Measurements from ENCODE around the gene PPP1CA. TPM values are rescaled to one million over a fixed set of nuclear protein-coding genes. Genes with fewer than 3 reads are reported as not detected.

PPP1CA gene
- total RNA-seq, 2 donors from 2014 or later, result 168 to 215 TPM

DNA sequence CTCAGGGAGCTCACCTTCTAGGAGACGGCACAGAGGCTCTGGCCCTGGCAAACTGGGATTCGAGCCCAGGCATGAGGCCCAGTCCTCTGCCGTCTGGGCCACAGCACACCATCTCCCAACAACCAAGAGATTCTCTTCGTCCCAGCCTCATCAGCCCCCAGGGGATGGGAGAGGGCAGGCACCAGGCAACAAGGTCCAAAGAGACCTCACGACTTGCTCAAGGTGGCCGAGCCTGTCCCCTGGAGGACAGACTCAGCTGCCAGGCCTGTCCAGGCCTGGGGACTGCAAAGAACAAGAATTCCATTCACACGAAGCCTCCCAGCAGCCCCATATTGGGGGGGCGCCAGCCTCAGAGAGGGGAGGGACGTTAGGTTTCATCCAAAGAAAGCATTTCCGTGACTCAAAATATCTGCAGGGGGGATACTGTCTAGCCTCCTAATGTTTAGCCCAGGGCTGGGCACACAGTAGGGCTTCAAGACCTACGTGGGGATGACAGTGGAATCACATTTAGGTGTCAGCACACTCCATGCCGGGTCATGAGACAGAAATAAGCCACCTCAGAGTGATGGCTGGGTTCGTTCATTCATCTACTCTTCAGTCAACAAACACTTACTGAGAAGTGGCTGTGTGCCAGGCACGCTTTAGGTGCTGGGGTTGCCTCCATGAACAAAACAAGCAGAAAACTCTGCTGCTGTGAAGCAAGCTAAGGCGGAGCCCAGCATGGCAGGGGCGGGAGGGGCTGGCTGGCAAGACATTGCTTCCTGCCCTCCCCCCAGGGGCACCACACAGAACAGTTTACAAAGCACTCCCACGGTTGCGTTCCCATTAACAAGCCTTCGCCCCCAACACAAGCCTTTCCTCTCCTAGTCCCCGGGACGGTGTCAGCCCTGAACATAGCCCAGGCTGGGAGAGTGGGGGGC is 15.0 kb upstream of the PPP1CA start:
- peak; percentile 44 for DNase-seq (ENCODE audit: low spot score)
- WGBS, result 46% methylated on average over 21 of the region's 21 CpGs
- intact Hi-C loops (cut with DNase I), result no loop called here
- Histone ChIP-seq H3K9me3 (no peaks in the 10 kb centered on the region), H3K27me3 (replicated peaks; ENCODE audit: insufficient read depth) (no peaks in the 10 kb centered on the region), H3K36me3 (no peaks in the 10 kb centered on the region), H3K4me1 (replicated peaks) (peaks cover 11% of the 10 kb centered on the region), H3K27ac (no peak overlapping the region), H3K4me3 (no peak overlapping the region)
- TF ChIP-seq POLR2AphosphoS5 (IDR thresholded peaks at IDR 0.05) (no peak), POLR2A (IDR thresholded peaks at IDR 0.05) (no peak)
- TF ChIP-seq, protein P1, sequence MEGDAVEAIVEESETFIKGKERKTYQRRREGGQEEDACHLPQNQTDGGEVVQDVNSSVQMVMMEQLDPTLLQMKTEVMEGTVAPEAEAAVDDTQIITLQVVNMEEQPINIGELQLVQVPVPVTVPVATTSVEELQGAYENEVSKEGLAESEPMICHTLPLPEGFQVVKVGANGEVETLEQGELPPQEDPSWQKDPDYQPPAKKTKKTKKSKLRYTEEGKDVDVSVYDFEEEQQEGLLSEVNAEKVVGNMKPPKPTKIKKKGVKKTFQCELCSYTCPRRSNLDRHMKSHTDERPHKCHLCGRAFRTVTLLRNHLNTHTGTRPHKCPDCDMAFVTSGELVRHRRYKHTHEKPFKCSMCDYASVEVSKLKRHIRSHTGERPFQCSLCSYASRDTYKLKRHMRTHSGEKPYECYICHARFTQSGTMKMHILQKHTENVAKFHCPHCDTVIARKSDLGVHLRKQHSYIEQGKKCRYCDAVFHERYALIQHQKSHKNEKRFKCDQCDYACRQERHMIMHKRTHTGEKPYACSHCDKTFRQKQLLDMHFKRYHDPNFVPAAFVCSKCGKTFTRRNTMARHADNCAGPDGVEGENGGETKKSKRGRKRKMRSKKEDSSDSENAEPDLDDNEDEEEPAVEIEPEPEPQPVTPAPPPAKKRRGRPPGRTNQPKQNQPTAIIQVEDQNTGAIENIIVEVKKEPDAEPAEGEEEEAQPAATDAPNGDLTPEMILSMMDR (IDR thresholded peaks at IDR 0.05), result no peak

DNA sequence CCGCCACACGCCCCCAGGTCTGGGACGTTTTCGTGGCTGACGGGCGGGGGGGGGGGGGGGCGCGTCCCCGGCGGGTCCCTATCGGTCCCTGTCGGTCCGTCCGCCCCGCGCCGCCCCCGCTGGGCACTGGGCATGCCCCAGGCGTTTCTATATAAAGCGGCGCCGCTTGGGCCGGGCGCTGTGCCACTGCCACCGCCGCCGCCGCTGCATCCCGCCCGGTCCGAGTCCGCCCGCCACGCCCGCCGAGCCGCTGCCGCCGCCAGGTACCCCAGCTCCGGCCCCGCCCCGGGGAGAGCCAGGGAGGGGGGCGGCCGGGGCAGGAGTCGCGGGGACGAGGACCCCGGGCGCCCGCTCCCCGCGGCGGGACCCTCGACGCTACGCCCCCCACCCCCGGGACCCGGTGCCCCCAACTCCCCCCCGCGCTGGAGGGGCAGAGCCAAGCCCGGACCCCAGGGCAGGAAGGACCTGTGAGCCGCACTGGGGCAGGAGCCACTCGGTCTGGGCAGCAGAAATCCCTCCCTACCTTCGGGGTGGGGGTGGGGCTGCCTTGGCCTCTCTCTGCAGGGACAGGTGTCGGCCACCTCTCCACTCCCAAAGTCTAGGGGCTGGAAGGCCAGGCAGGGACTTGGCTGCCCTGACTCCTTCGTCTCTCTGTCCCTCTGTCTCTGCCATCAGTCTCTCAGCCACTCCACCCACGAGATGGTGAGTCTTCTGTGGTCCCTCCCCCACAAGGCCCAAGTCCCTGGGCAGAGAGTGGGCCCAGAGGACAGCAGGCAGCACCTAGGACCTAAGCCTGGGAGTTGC is 14.0 kb upstream of the PPP1CA start, which contains the start of gene CARNS1:
CARNS1 (plus strand) TSS at position 178 of the 804 bp plus-strand sequence; CDS start at position 700, 522 bp downstream.
- WGBS, result 4% methylated on average over 26 of the region's 67 CpGs
- H3K9me3 ChIP-seq, result no peaks in the 10 kb centered on the region
- no peaks in the 10 kb centered on the region for H3K36me3 ChIP-seq
- TF ChIP-seq POLR2AphosphoS5 (IDR thresholded peaks at IDR 0.05) (no peak), POLR2A (IDR thresholded peaks at IDR 0.05) (no peak)
- TF ChIP-seq, protein P1 (IDR thresholded peaks at IDR 0.05), result no peak
- H3K27ac ChIP-seq, result no peak within 1 kb of the TSS
- peaks cover 11% of the 10 kb centered on the region for H3K4me1 ChIP-seq (replicated peaks)
- H3K27me3 ChIP-seq (replicated peaks; ENCODE audit: insufficient read depth), result no peaks in the 10 kb centered on the region
- DNase-seq (ENCODE audit: low spot score), result no peak
- intact Hi-C loops (cut with DNase I), result no loop called here
- H3K4me3 ChIP-seq, result peak within 1 kb of the TSS; percentile 18 to 30

DNA sequence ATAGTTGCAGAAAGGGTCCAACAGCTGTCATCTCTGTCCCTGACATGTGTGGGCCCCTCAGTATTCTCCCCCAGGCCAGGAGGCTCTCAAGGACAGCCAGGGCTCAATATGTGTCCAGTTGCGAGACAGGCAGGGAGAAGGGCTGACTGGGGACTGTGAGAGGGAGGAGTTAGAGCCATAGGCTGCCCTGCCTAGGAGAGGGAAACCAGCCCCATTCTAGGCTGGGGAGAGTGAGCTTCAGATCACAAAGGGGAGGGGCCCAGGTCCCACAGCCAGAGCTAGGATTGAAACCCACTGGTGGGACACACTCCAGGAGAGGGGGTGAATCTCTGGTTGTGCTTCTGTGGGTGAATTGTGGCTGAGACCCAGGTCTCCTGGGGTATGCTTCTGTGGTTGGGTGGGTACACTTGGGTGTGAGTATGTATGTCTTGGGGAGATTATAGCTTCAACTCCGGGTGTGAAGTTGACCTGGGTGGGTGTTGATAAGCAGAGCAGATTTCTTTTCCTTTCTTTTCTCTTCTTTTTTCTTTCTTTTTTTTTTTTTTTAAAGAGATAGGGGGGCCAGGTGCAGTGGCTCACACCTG is 11.7 kb upstream of the PPP1CA start:
- Histone ChIP-seq H3K36me3 (no peaks in the 10 kb centered on the region), H3K27me3 (replicated peaks; ENCODE audit: insufficient read depth) (no peaks in the 10 kb centered on the region), H3K9me3 (no peaks in the 10 kb centered on the region), H3K4me3 (no peak overlapping the region), H3K4me1 (replicated peaks) (peaks cover 4% of the 10 kb centered on the region), H3K27ac (no peak overlapping the region)
- intact Hi-C loops (cut with DNase I), result no loop called here
- TF ChIP-seq, protein P1 (IDR thresholded peaks at IDR 0.05), result no peak
- 80% methylated on average over 2 of the region's 2 CpGs for WGBS
- no peak for DNase-seq (ENCODE audit: low spot score)

DNA sequence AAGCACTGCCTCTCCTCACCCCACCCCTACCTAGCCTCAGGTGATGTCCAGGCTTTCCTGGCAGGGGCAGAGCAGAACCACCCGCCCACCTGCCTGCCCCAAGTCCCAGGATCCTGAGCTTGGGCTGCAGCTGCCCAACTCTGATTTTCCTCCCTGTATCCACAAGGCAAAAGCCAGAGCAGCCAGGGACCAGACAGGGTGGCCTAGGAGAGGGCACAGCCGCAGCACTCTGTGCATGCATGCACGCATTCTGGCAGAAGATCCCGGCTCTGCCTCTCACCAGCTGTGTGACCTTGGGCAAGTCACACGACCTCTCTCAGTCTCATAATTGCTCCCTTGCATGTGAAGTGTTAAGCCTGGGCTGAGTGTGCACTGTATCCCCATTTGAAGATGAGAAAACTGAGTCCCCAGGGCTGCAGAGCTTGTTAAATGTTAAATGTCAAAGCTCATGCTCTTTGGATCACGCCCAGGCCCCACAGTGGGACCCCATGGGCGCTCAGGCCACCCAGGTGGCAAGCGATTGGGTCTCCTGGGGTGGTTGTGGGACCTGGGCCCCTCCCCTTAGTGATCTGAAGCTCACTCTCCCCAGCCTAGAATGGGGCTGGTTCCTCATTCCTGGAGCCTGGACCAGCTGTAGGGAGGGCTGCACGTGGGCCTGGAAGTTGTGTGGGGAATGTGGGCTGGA is 11.0 kb upstream of the PPP1CA start:
- intact Hi-C loops (cut with DNase I), result no loop called here
- WGBS, result 70% methylated on average over 9 of the region's 9 CpGs
- TF ChIP-seq POLR2AphosphoS5 (IDR thresholded peaks at IDR 0.05) (no peak), POLR2A (IDR thresholded peaks at IDR 0.05) (no peak)
- TF ChIP-seq, protein P1 (IDR thresholded peaks at IDR 0.05), result no peak
- DNase-seq (ENCODE audit: low spot score), result no peak
- H3K4me1 ChIP-seq (replicated peaks), result peaks cover 4% of the 10 kb centered on the region
- H3K27ac ChIP-seq, result no peak overlapping the region
- no peak overlapping the region for H3K4me3 ChIP-seq
- H3K36me3 ChIP-seq, result no peaks in the 10 kb centered on the region
- H3K27me3 ChIP-seq (replicated peaks; ENCODE audit: insufficient read depth), result no peaks in the 10 kb centered on the region
- no peaks in the 10 kb centered on the region for H3K9me3 ChIP-seq
